SKM-1 treated with dmso at 0.1 percent for 144 hours (cell line): ENCODE data around the gene ASF1A.
A peak's percentile ranks its signal among the peaks of the same experiment; 100 is the strongest.

Experiments used
- DNase-seq: peaks from one replicate; lab custom pipeline; 2025; ENCODE audit not compliant: unreplicated experiment; lab: John Stamatoyannopoulos, UW

The ASF1A gene

DNA sequence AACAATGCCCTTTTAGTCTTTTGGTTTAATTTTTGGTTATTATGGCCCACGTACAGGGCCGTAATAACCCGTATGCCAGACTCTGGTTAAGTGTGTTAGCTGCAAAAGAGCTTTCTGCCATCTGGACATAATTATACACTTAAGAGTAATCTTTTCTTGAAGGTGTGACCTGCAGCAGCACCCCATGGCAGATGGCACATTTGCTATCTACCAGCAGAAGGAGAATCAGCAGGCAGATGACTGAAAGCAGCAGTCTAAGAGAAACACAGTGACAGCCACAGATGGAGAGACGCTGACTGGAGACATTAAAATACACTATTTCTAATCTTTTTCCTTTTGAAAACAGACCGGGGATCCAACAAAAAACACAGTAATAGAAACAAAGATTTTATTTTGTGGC, 18.7 kb downstream of the ASF1A start:
- DNase-seq, result no peak

DNA sequence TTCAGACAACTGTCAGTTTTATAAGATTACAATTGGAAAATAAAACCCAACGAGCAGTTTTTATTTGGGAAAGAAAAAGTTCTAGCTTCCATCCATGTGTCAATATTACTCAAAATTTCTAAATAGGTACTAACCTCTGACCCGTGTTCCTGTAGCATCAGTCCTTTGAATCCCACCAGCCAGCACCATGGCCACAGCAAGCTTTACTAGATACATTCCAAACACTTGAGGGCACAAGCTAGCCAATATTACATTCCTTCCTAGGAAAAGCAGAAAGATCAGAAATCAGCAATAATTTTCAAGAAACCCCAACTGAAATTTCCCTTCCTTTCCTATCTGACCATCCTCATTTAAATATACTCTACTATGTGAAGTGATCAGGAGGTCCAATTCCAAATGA, 19.2 kb downstream of the ASF1A start:
- no peak for DNase-seq

DNA sequence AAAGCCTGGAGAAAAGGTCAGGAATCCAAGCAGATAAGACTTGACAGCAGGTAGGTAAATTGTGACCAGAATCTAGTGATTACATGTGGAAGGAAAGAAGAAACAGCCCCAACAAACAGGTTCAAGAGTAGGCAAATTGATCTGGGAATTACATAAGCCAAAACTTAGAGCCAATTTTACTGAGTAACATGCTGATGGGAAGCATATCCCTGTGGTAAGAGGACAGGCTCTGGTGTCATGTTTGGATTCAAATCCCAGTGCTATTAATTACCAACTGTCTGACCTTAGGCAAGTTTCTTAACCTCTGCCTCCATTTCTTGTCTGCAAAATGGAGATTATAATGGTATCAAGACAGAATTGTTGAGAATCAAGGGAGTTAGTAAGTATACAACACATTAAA, 20.6 kb downstream of the ASF1A start:
- DNase-seq, result no peak

GRCh38 chr6:118917546-118918328, 23.8 kb downstream of the ASF1A start:
- no peak for DNase-seq

GRCh38 chr6:118918329-118918725, 24.4 kb downstream of the ASF1A start:
- DNase-seq, result no peak

DNA sequence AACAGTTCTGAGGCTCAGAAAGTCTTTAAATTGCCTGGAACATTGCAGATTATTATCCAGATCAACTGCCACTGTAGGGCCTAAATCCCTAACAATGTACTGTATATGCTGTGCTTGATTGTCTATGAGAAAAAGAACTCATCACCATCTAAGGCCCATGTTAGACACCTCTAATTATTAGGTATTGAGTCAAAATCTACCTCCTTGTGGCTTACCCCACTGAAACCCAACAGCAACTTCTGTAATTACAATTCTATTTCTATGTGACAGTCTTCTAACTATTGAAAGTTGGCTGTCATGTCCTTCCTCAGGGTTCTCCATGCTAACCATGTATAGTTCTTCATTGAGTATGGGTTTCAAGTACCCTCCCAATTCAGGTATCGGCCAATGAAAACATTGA, 27.1 kb downstream of the ASF1A start:
- DNase-seq, result no peak

DNA sequence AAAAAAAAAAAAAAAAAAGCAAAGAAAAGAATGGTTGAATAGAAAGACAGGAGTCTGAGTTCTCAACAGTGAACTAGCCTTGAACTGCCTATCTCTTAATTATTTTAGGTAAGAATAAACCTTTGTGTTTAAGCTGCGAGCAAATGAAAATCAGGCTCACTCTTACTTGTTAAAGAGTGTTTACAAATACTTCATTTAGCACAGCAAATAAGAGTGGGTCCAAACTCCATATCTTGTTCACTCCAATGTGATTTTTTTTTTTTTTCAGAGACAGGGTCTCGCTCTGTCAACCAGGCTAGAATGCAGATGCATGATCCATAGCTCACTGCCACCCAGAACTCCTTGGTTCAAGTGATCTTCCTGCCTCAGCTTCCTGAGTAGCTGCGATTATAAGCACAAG, 29.1 kb downstream of the ASF1A start:
- no peak for DNase-seq

DNA sequence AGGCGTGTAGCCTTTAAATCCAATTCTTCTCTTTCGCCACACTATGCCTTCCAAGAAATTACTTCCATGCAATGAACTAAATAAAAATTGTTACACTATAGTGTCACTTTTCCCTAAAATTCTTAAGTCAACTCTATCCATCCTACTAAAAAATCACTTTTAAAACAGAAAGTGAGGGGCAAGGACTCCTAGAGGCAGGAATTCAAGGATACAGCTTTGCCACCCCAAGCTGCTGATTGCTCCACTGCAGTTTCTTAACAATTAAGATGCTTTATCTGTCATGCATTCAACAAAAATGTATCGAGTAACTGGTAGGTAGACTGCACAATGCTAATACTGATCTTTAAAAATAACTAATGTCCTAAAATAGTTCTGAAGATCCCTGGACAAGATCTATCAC, 36.7 kb downstream of the ASF1A start:
- DNase-seq, result no peak

GRCh38 chr6:118931436-118931835, 37.5 kb downstream of the ASF1A start:
- DNase-seq, result no peak

DNA sequence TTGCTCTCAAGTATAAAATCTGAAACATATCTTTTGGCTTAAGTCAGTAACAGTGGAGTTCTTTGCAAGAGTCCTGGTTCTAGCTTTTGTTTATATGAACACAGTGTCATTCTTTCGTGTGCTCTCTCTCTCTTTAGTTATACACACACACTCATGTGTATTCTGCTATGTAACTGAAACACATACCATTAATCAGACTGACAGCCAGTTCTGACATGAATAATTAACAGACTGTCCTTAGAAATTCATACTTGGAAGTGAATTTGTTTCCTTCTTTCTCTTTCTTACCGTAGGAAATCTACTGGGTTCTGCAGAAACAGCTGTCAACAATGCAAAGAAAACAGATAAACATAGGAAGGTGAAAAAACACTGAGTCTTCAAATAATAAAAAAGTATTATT, 38.5 kb downstream of the ASF1A start:
- DNase-seq, result no peak

DNA sequence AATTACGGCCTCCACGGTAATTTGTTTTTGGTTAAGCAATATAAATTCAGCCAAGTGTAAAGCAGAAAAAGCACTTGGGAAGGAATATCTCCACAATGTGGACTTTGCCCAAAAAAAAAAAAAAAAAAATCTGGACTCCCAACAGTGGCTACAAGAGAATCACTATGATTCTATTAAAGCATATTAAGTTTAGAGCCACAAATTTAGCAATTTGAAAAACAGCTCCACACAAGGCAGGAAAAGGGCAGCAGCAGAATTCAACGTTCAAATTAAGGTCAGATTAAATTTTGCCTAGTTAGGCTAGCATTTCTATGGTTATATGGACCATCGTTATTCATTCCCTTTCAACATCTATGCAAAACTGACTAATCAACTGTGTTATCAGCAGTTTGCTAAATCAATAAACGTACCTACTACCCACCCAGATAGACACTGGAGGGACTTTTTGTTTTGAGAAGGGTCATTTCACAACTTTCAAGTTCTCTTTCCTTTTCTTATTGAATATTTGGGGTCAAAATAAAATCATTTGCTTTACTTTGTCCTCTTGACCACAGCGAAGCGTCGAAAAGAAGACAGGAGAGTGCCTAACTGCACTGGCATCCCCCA, 40.0 kb downstream of the ASF1A start:
- DNase-seq, result no peak

- DNase-seq, result peak; percentile 90
These were observed 40.7 kb downstream of the ASF1A start, which contains the start of gene MCM9 for GRCh38 chr6:118934461-118935330. Gene MCM9 (minus strand): TSS chr6:118935159. CDS start chr6:118931723, 3,436 bp downstream.

- no peak for DNase-seq
These were observed 41.3 kb downstream of the ASF1A start for GRCh38 chr6:118935331-118935668.

GRCh38 chr6:118935978-118936703, 42.2 kb downstream of the ASF1A start:
- no peak for DNase-seq

DNA sequence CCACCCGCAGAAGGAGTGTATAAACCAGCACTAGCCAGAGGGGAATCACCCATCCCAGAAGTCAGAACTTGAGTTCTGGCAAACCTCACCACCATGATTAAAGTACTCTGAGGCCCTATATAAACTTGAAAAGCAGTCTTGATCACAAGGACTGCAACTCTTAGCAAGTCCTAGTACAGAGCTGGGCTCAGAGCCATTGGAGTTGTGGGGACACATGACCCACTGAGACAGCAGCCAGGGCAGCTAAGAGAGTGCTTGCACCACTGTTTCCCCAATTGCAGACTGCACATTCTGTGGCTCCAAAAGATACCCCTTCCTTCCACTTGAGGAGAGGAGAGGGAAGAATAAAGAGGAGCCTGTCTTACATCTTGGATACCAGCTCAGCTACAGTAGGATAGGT, 45.7 kb downstream of the ASF1A start:
- no peak for DNase-seq

DNA sequence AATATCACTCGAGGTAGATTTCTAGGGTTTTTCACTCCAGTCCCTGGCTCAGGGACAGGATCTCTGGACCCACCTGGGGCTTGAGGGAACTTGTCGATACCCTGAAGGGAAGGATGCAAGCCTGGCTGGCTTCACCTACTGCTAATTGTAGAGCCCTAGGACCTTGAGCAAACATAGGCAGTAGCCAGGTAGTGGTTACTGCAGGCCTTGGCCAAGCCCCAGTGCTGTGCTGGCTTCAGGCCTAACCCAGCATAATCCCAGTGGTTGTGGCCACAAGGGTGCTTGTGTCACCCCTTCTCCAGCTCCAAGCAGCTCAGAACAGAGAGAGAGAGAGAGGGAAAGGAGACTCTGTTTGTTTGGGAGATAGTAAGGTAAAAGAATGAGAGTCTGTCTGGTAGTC, 46.8 kb downstream of the ASF1A start:
- no peak for DNase-seq

GRCh38 chr6:118945217-118945616, 51.3 kb downstream of the ASF1A start:
- no peak for DNase-seq

DNA sequence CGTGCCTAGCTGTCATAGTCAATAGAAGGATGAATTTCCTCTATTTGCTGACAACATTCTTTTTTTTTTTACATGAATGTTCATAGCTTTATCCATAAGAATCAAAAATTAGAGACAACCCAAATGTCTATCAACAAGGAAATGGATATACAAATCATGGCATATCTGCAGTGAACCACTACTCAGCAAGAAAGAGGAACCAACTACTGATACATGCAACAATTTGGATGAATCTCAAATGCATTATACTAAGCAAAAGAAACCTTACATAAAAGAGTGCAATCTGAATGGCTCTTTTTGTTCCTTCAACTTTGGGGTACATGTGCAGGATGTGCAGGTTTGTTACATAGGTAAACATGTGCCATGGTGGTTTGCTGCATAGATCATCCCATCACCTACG, 58.7 kb downstream of the ASF1A start:
- DNase-seq, result no peak

GRCh38 chr6:118953391-118953790, 59.4 kb downstream of the ASF1A start:
- no peak for DNase-seq
